Bronchial epithelial cell (primary cell): ENCODE measurements around the gene TMEM171. TPM values are rescaled to one million over a fixed set of nuclear protein-coding genes. Genes with fewer than 3 reads are reported as not detected.
A peak's percentile ranks its signal among the peaks of the same experiment; 100 is the strongest.

Source experiments
- DNase-seq: peaks from one replicate; pipeline ENCODE4 v3.0.0-alpha.2; 2010; ENCODE audit warnings: low read depth
- FAIRE-seq: peaks from 2 replicates; lab custom pipeline; 2011; peaks lifted over from hg19 to GRCh38; lab: Jason Lieb, UNC
- H3K27me3 ChIP-seq: 2 replicates; pipeline ENCODE4 v1.5.1; 2011; ENCODE audit warnings: low read length; ENCODE audit not compliant: control insufficient read depth, insufficient read depth
- H3K36me3 ChIP-seq: 2 replicates; pipeline ENCODE4 v1.5.1; 2011; ENCODE audit warnings: low read length; ENCODE audit not compliant: control insufficient read depth, insufficient read depth
- H3K4me3 ChIP-seq: 2 replicates; pipeline ENCODE4 v1.5.1; 2011; ENCODE audit warnings: mild to moderate bottlenecking, low read depth, low read length, control low read depth
- CTCF ChIP-seq: IDR thresholded peaks from 2 replicates; pipeline ENCODE4 v1.5.1; 2011; ENCODE audit warnings: mild to moderate bottlenecking, moderate library complexity, low read length, control low read depth, inconsistent platforms; ENCODE audit not compliant: insufficient read depth, severe bottlenecking
- total RNA-seq: library from RNA; depleted of rRNA; stranded (reverse); fragments of >200 nt; gene quantifications from 2 replicates; pipeline ENCODE4 v1.2.1, GENCODE V29; 2014

TMEM171 gene
- total RNA-seq, 1 donor from 2014 or later, result 0.26 TPM

DNA sequence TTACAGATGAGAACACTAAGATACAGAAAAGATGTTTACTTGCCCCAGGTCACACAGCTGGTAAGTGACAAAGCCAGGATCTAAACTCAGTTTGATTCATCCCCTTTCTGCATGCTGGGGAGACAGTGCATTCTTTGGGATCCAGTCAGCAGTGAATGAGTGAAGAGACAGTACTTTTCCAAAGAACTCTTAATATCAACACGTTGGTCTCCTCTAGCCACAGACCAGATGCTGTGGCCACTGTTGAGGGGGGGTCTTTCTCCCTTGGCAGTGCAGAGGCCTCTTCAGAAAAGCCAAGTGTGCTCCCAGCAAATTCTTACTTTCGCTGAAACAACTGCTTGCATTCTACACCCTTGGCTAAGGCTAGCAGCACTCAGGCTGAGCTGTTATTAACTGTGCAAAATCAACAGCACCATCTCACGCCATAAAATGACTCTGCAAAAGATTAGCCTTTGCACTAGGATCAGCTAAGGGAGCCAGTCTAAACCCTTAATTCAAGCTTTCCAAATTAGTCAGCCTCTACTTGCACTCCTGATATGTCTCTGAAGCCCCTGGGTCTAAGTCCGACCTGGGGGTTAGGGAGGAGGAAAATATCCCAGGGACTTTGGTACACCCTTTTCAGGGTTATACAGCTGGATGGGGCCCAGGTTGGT, 4.8 kb upstream of the TMEM171 start:
- Histone ChIP-seq H3K36me3 (no peaks in the 10 kb centered on the region), H3K27me3 (no peaks in the 10 kb centered on the region), H3K4me3 (no peak overlapping the region)
- peak; percentile 44 for DNase-seq
- no peak for TF ChIP-seq CTCF
- FAIRE-seq, result peak; percentile 40

DNA sequence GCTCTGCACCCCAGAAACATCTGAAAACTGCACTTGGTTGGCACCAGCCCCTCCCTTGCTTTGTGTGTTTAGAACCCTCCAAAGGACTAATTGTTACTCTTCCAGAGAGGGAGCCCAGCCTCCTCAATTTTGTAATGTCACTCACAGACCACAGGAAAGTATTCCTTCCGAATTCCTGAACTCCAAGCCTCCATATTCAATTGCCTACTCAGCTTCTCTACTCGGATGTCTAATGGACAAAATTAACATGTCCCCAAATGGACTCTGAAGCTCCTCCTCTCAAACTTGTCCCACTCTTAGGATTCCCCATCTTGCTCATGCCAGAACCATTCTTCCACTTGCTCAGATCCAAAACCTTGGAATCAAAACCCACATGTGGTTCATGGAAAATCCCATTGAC, 3.9 kb upstream of the TMEM171 start:
- FAIRE-seq (no peak), DNase-seq (no peak)
- H3K4me3 ChIP-seq, result no peak overlapping the region
- H3K36me3 ChIP-seq, result no peaks in the 10 kb centered on the region
- no peaks in the 10 kb centered on the region for H3K27me3 ChIP-seq
- no peak for TF ChIP-seq CTCF

GRCh38 chr5:73117088-73117740, 3.2 kb upstream of the TMEM171 start:
- Histone ChIP-seq H3K4me3 (no peak overlapping the region), H3K27me3 (no peaks in the 10 kb centered on the region), H3K36me3 (no peaks in the 10 kb centered on the region)
- FAIRE-seq (no peak), DNase-seq (no peak)
- TF ChIP-seq CTCF, result no peak

DNA sequence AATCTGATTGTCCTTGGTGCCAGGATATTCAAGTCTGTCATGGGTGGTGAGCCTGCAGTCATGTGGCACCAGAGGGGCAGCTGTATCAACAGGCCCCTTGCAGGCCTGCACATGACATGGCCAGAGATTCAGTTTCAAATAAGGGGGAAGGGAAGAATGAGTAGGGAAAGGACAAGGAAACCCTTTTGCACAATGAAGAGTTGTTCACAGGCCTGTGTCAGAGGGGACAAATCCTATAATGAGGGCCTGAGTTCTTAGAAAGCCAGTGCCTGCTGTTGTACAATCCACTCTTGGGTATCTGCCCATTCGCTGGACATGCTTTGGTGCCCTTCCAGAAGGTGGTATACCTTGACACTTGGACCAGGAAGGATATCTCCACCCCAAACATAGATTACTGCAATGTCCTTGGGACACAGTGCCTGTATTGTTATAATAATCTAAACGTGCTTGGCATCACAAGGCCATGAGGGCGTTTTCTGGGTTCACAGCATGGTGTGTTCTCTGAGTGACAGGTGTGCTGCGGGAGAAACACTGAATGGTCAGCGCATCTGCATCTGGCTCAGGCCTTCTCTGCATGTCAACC, 1.9 kb upstream of the TMEM171 start:
- DNase-seq, result peak; percentile 70
- H3K36me3 ChIP-seq, result no peaks in the 10 kb centered on the region
- H3K27me3 ChIP-seq, result no peaks in the 10 kb centered on the region
- FAIRE-seq, result no peak
- TF ChIP-seq CTCF, result no peak
- no peak overlapping the region for H3K4me3 ChIP-seq

DNA sequence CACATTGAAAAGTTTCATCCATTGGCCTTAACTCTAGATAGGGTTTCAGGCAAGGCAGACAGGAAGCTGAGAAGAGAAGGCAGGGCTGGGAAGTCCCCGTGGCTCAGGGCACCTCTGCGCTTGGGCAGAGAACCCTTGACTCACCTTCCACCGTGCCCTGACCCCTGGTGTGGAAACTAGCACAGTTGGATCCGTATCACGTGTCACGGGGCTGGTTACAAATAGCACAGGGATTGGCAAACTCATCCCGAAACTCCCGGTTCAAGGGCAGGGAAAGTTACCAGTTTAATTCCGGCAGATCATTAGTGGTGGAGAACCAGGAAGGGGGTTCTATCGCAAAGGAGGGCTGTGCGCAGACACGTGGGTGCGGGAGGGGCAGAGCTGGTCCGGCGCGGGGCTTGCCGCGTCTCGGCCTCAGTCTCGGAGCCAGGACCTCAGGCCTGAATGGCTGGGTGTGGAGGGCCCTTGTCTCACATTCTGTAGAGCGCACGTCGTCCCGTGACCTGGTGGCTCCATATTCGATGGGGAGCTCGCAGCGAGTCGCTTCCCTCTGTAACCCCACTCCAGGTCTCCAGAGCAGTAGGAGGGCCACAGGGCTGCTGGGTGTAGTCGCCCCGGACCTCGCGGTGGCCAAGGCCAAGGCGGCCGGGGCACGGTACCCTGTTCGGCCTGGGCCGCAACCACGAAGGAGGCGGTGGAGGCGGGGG, 771 bp upstream of the TMEM171 start:
- DNase-seq (peak; percentile 54), FAIRE-seq (no peak)
- Histone ChIP-seq H3K4me3 (peak overlapping the region; percentile 49), H3K36me3 (no peaks in the 10 kb centered on the region), H3K27me3 (no peaks in the 10 kb centered on the region)
- TF ChIP-seq CTCF, result no peak
